Measurements from ENCODE around the gene KLHL29. TPM values are rescaled to one million over a fixed set of nuclear protein-coding genes. Genes with fewer than 3 reads are reported as not detected.
A peak's percentile ranks its signal among the peaks of the same experiment; 100 is the strongest.

The KLHL29 gene
- polyA plus RNA-seq, 1 donor from 2014 or later, result 42.4 TPM

GRCh38 chr2:23708771-23709170 lies 323.8 kb downstream of the KLHL29 start:
- Histone ChIP-seq H3K4me3 (ENCODE audit: low read length) (no peak overlapping the region), H3K9me2 (ENCODE audit: insufficient read depth, low read length) (no peaks in the 10 kb centered on the region), H3K9ac (ENCODE audit: low read length) (no peak overlapping the region), H3K79me2 (replicated peaks; ENCODE audit: insufficient read depth, low read length) (no peaks in the 10 kb centered on the region), H3F3A (ENCODE audit: insufficient read depth, low read length, poor library complexity, severe bottlenecking) (no peaks in the 10 kb centered on the region), H3K9me3 (ENCODE audit: low read length) (no peaks in the 10 kb centered on the region), H2AFZ (ENCODE audit: low read depth, low read length) (no peak overlapping the region), H3K4me2 (ENCODE audit: low read length) (no peak overlapping the region), H3K36me3 (ENCODE audit: insufficient read depth, low read length) (peaks cover 5% of the 10 kb centered on the region), H3K27ac (ENCODE audit: low read length) (no peak overlapping the region), H3K27me3 (ENCODE audit: insufficient read depth, low read depth, low read length) (no peaks in the 10 kb centered on the region), H4K20me1 (ENCODE audit: insufficient read depth) (no peaks in the 10 kb centered on the region)
- TF ChIP-seq, protein P1, sequence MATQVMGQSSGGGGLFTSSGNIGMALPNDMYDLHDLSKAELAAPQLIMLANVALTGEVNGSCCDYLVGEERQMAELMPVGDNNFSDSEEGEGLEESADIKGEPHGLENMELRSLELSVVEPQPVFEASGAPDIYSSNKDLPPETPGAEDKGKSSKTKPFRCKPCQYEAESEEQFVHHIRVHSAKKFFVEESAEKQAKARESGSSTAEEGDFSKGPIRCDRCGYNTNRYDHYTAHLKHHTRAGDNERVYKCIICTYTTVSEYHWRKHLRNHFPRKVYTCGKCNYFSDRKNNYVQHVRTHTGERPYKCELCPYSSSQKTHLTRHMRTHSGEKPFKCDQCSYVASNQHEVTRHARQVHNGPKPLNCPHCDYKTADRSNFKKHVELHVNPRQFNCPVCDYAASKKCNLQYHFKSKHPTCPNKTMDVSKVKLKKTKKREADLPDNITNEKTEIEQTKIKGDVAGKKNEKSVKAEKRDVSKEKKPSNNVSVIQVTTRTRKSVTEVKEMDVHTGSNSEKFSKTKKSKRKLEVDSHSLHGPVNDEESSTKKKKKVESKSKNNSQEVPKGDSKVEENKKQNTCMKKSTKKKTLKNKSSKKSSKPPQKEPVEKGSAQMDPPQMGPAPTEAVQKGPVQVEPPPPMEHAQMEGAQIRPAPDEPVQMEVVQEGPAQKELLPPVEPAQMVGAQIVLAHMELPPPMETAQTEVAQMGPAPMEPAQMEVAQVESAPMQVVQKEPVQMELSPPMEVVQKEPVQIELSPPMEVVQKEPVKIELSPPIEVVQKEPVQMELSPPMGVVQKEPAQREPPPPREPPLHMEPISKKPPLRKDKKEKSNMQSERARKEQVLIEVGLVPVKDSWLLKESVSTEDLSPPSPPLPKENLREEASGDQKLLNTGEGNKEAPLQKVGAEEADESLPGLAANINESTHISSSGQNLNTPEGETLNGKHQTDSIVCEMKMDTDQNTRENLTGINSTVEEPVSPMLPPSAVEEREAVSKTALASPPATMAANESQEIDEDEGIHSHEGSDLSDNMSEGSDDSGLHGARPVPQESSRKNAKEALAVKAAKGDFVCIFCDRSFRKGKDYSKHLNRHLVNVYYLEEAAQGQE (IDR thresholded peaks at IDR 0.05; ENCODE audit: borderline replicate concordance), result no peak
- no peak for TF ChIP-seq SMC3 (conservative IDR thresholded peaks at IDR 0.05; ENCODE audit: poor library complexity)
- TF ChIP-seq EP300 (conservative IDR thresholded peaks at IDR 0.05; ENCODE audit: poor library complexity, severe bottlenecking), result no peak
- TF ChIP-seq RAD21 (conservative IDR thresholded peaks at IDR 0.05), result no peak
- TF ChIP-seq TAF1 (IDR thresholded peaks at IDR 0.05; ENCODE audit: low read depth), result no peak
- TF ChIP-seq CTCF (IDR thresholded peaks at IDR 0.05; ENCODE audit: poor library complexity, severe bottlenecking), result no peak
- no peak for TF ChIP-seq EZH2 (IDR thresholded peaks at IDR 0.05; ENCODE audit: borderline replicate concordance, insufficient read depth, low read length, poor library complexity, severe bottlenecking)
- no peak for TF ChIP-seq POLR2AphosphoS5 (IDR thresholded peaks at IDR 0.05)
- TF ChIP-seq MXI1 (conservative IDR thresholded peaks at IDR 0.05; ENCODE audit: poor library complexity, severe bottlenecking), result no peak

- Histone ChIP-seq H3K9me3 (ENCODE audit: low read length) (no peaks in the 10 kb centered on the region), H3K27ac (ENCODE audit: low read length) (no peak overlapping the region), H3K4me3 (ENCODE audit: low read length) (no peak overlapping the region), H2AFZ (ENCODE audit: low read depth, low read length) (no peak overlapping the region), H3K9ac (ENCODE audit: low read length) (no peak overlapping the region), H3F3A (ENCODE audit: insufficient read depth, low read length, poor library complexity, severe bottlenecking) (no peaks in the 10 kb centered on the region), H4K20me1 (ENCODE audit: insufficient read depth) (no peaks in the 10 kb centered on the region), H3K9me2 (ENCODE audit: insufficient read depth, low read length) (no peaks in the 10 kb centered on the region), H3K27me3 (ENCODE audit: insufficient read depth, low read depth, low read length) (no peaks in the 10 kb centered on the region), H3K36me3 (ENCODE audit: insufficient read depth, low read length) (peaks cover 4% of the 10 kb centered on the region), H3K4me2 (ENCODE audit: low read length) (no peak overlapping the region), H3K79me2 (replicated peaks; ENCODE audit: insufficient read depth, low read length) (no peaks in the 10 kb centered on the region)
- TF ChIP-seq MXI1 (conservative IDR thresholded peaks at IDR 0.05; ENCODE audit: poor library complexity, severe bottlenecking) (no peak), POLR2AphosphoS5 (IDR thresholded peaks at IDR 0.05) (peak; percentile 14), RAD21 (conservative IDR thresholded peaks at IDR 0.05) (no peak), EZH2 (IDR thresholded peaks at IDR 0.05; ENCODE audit: borderline replicate concordance, insufficient read depth, low read length, poor library complexity, severe bottlenecking) (no peak)
Observed at GRCh38 chr2:23709311-23709710, 324.3 kb downstream of the KLHL29 start.
